Measurements from ENCODE around the gene TRIM31. TPM values are rescaled to one million over a fixed set of nuclear protein-coding genes. Genes with fewer than 3 reads are reported as not detected.

The TRIM31 gene
- total RNA-seq, 1 experiment from 2014 or later, result not detected

- DNase-seq (ENCODE audit: low read depth), result no peak
Measured at GRCh38 chr6:30087876-30088275, 25.0 kb downstream of the TRIM31 start.

GRCh38 chr6:30077218-30077617 is 35.7 kb downstream of the TRIM31 start:
- no peak for DNase-seq (ENCODE audit: low read depth)

GRCh38 chr6:30075790-30076732 is 36.8 kb downstream of the TRIM31 start:
- DNase-seq (ENCODE audit: low read depth), result no peak

GRCh38 chr6:30075094-30075789 is 37.6 kb downstream of the TRIM31 start, which contains the start of gene RNF39:
TSS of gene RNF39 (minus strand) at chr6:30075769. CDS start at chr6:30075585, 184 bp downstream.
- DNase-seq (ENCODE audit: low read depth), result no peak

- no peak for DNase-seq (ENCODE audit: low read depth)
Measured at GRCh38 chr6:30074331-30075093, 38.4 kb downstream of the TRIM31 start.

- DNase-seq (ENCODE audit: low read depth), result no peak
Measured at GRCh38 chr6:30073489-30074235, 39.2 kb downstream of the TRIM31 start.

- no peak for DNase-seq (ENCODE audit: low read depth)
Measured at GRCh38 chr6:30071858-30072257, 41.0 kb downstream of the TRIM31 start.

GRCh38 chr6:30071081-30071818 is 41.6 kb downstream of the TRIM31 start:
- DNase-seq (ENCODE audit: low read depth), result no peak

- no peak for DNase-seq (ENCODE audit: low read depth)
Measured at GRCh38 chr6:30067460-30068139, 45.3 kb downstream of the TRIM31 start.

- DNase-seq (ENCODE audit: low read depth), result peak; percentile 99
Measured at GRCh38 chr6:30066577-30067459, 46.1 kb downstream of the TRIM31 start, which contains the start of gene PPP1R11. TSS of gene PPP1R11 (plus strand) at chr6:30067198. CDS start at chr6:30067411, 213 bp downstream.

GRCh38 chr6:30066082-30066481 is 46.8 kb downstream of the TRIM31 start:
- no peak for DNase-seq (ENCODE audit: low read depth)

GRCh38 chr6:30063315-30063714 is 49.6 kb downstream of the TRIM31 start:
- no peak for DNase-seq (ENCODE audit: low read depth)

- DNase-seq (ENCODE audit: low read depth), result no peak
Measured at GRCh38 chr6:30062471-30063178, 50.3 kb downstream of the TRIM31 start.

GRCh38 chr6:30061858-30062458 is 50.9 kb downstream of the TRIM31 start:
- DNase-seq (ENCODE audit: low read depth), result peak; percentile 50

- DNase-seq (ENCODE audit: low read depth), result peak; percentile 96
Measured at GRCh38 chr6:30061092-30061857, 51.6 kb downstream of the TRIM31 start, which contains the start of gene POLR1H. TSS of gene POLR1H (plus strand) at chr6:30061265. CDS start at chr6:30061525, 260 bp downstream.

- DNase-seq (ENCODE audit: low read depth), result peak; percentile 57
Measured at GRCh38 chr6:30060606-30061091, 52.2 kb downstream of the TRIM31 start.

All from LHCN-M2 (cell line).